HCT116 (cell line): ENCODE measurements around the gene COL5A1. TPM values are rescaled to one million over a fixed set of nuclear protein-coding genes. Genes with fewer than 3 reads are reported as not detected.

ENCODE experiments used
- ATAC-seq: fragments of 200-7000 bp; cut with Tn5 transposase; 2 replicates; pipeline ENCODE4 v1.9.1; 2020; ENCODE audit warnings: mild to moderate bottlenecking, moderate library complexity
- BruUV-seq: library from RNA; stranded (reverse); fragments of 400-500 nt; replicated peaks from 2 replicates; lab custom pipeline; 2021; lab: Mats Ljungman, UMichigan
- CTCF ChIA-PET: fragments of 300-600 bp; sonication (Branson Sonifier 250); formaldehyde crosslinking; loops from one replicate; lab custom pipeline; 2021; ENCODE audit warnings: antibody characterized with exemption; lab: Charles Lee
- POLR2A ChIA-PET: fragments of 300-600, 350-600 bp; sonication (Branson Sonifier 250); formaldehyde crosslinking; loops from one replicate; lab custom pipeline; 2021; ENCODE audit warnings: antibody characterized with exemption; lab: Charles Lee
- RAD21 ChIA-PET, 2 experiments: fragments of 300-600 bp; sonication (Branson Sonifier 250); formaldehyde crosslinking; loops; one replicate each; lab custom pipeline; 2023; ENCODE audit warnings: low total read pairs in 2 of 2; ENCODE audit not compliant: uncharacterized antibody in 2 of 2, unreplicated experiment in 2 of 2, low non-redundant PET in 1 of 2; lab: Charles Lee
- DNase-seq: peaks from one replicate; pipeline ENCODE4 v3.0.0-alpha.2; 2010; ENCODE audit warnings: low read depth, low spot score
- H2AFZ ChIP-seq: fragments of 200-600 bp; shearing (Covaris generic), sonication (generic); 2 replicates; pipeline ENCODE4 v1.6.1; 2017; ENCODE audit warnings: low read depth, mixed run types, mixed read lengths, antibody characterized with exemption, low read length; ENCODE audit not compliant: poor library complexity, severe bottlenecking
- H3K27ac ChIP-seq: 2 replicates; pipeline ENCODE4 v1.5.1; 2012; ENCODE audit warnings: low read depth, low read length
- H3K27me3 ChIP-seq: fragments of 200-600 bp; sonication (generic); 2 replicates; pipeline ENCODE4 v1.6.1; 2016; ENCODE audit warnings: mixed run types, low read length, mixed read lengths; ENCODE audit not compliant: insufficient read depth
- H3K36me3 ChIP-seq, 2 experiments: fragments of 200-500 bp in 1 of 2; fragments of 200-600 bp in 1 of 2; sonication (Bioruptor generic) in 1 of 2; sonication (generic) in 1 of 2; 2 replicates each; pipeline versions ENCODE4 v1.5.1 to v1.6.1; 2014 to 2016; ENCODE audit warnings: low read length in 2 of 2, inconsistent platforms in 1 of 2, mixed read lengths in 1 of 2, mixed run types in 1 of 2; ENCODE audit not compliant: insufficient read depth in 2 of 2, control insufficient read depth in 1 of 2
- H3K4me1 ChIP-seq, 2 experiments: fragments of 200-600 bp in 1 of 2; sonication (generic) in 1 of 2; 2 replicates each; pipeline versions ENCODE4 v1.5.1 to v1.6.1; 2012 to 2017; ENCODE audit warnings: low read length in 2 of 2, inconsistent platforms in 1 of 2, mild to moderate bottlenecking in 1 of 2, mixed read lengths in 1 of 2, mixed run types in 1 of 2, moderate library complexity in 1 of 2; ENCODE audit not compliant: insufficient read depth in 2 of 2, control insufficient read depth in 1 of 2
- H3K4me2 ChIP-seq: fragments of 200-600 bp; sonication (generic); 2 replicates; pipeline ENCODE4 v1.6.1; 2017; ENCODE audit warnings: mixed run types, low read length, mixed read lengths
- H3K4me3 ChIP-seq, 2 experiments: fragments of 200-600 bp in 1 of 2; sonication (generic) in 1 of 2; replicated peaks in 1 of 2; 2 replicates each; pipeline ENCODE4 v1.5.1; 2011 to 2016; ENCODE audit warnings: low read length in 2 of 2, control low read depth in 1 of 2, low read depth in 1 of 2, mild to moderate bottlenecking in 1 of 2, mixed read lengths in 1 of 2, mixed run types in 1 of 2
- H3K79me2 ChIP-seq: fragments of 200-600 bp; sonication (generic); 2 replicates; pipeline ENCODE4 v1.6.1; 2017; ENCODE audit warnings: mild to moderate bottlenecking, mixed run types, low read length, moderate library complexity, mixed read lengths; ENCODE audit not compliant: insufficient read depth
- H3K9ac ChIP-seq: fragments of 200-600 bp; sonication (generic); 2 replicates; pipeline ENCODE4 v1.6.1; 2016; ENCODE audit warnings: low read length, mixed read lengths
- H3K9me2 ChIP-seq: fragments of 200-600 bp; sonication (generic), shearing (Covaris generic); 2 replicates; pipeline ENCODE4 v1.6.1; 2017; ENCODE audit warnings: mixed run types, mild to moderate bottlenecking, moderate library complexity; ENCODE audit not compliant: insufficient read depth
- H3K9me3 ChIP-seq, 2 experiments: fragments of 200-500 bp in 1 of 2; fragments of 200-600 bp in 1 of 2; sonication (Bioruptor generic) in 1 of 2; sonication (generic) in 1 of 2; 2 replicates each; pipeline ENCODE4 v1.6.1; 2014 to 2017; ENCODE audit warnings: low read length in 2 of 2, mixed read lengths in 2 of 2, inconsistent platforms in 1 of 2, low read depth in 1 of 2, mild to moderate bottlenecking in 1 of 2, mixed run types in 1 of 2, moderate library complexity in 1 of 2; ENCODE audit not compliant: control insufficient read depth in 1 of 2, insufficient read depth in 1 of 2
- H4K20me1 ChIP-seq: fragments of 200-600 bp; sonication (generic), shearing (Covaris generic); 2 replicates; pipeline ENCODE4 v1.6.1; 2017; ENCODE audit warnings: mixed run types, mild to moderate bottlenecking, moderate library complexity; ENCODE audit not compliant: insufficient read depth
- CBX3 ChIP-seq: IDR thresholded peaks from 2 replicates; pipeline ENCODE4 v1.6.1; 2012; ENCODE audit warnings: low read depth
- CEBPB ChIP-seq: IDR thresholded peaks from 2 replicates; pipeline ENCODE4 v1.6.1; 2012; ENCODE audit warnings: low read depth
- CTCF ChIP-seq, 3 experiments: fragments of 200-600 bp in 1 of 3; sonication (generic) in 1 of 3; IDR thresholded peaks in 2 of 3; conservative IDR thresholded peaks in 1 of 3; 2 replicates each; pipeline ENCODE4 v1.5.1; 2012 to 2017; ENCODE audit warnings: low read depth in 2 of 3, low read length in 2 of 3, antibody characterized with exemption in 1 of 3, borderline replicate concordance in 1 of 3, control low read depth in 1 of 3, mild to moderate bottlenecking in 1 of 3, mixed read lengths in 1 of 3, mixed run types in 1 of 3, moderate library complexity in 1 of 3; ENCODE audit not compliant: insufficient read depth in 1 of 3
- EGR1 ChIP-seq: IDR thresholded peaks from 2 replicates; pipeline ENCODE4 v1.6.1; 2012; ENCODE audit warnings: low read depth
- ELF1 ChIP-seq: IDR thresholded peaks from 2 replicates; pipeline ENCODE4 v1.6.1; 2012; ENCODE audit warnings: low read depth, borderline replicate concordance
- EZH2phosphoT487 ChIP-seq: fragments of 200-600 bp; IDR thresholded peaks from 2 replicates; pipeline ENCODE4 v1.6.1; 2018; ENCODE audit warnings: antibody characterized with exemption, borderline replicate concordance
- FOSL1 ChIP-seq: IDR thresholded peaks from 2 replicates; pipeline ENCODE4 v1.6.1; 2012; ENCODE audit warnings: low read depth
- JUND ChIP-seq: IDR thresholded peaks from 2 replicates; pipeline ENCODE4 v1.6.1; 2012
- POLR2A ChIP-seq: IDR thresholded peaks from 2 replicates; pipeline ENCODE4 v1.7.0; 2011; ENCODE audit warnings: borderline replicate concordance; ENCODE audit not compliant: insufficient read depth, insufficient read length; ENCODE audit errors: extremely low read depth
- REST ChIP-seq: IDR thresholded peaks from 2 replicates; pipeline ENCODE4 v1.6.1; 2012; ENCODE audit warnings: low read depth
- SIN3A ChIP-seq: IDR thresholded peaks from 2 replicates; pipeline ENCODE4 v1.6.1; 2012; ENCODE audit warnings: low read depth
- SP1 ChIP-seq: IDR thresholded peaks from 2 replicates; pipeline ENCODE4 v1.6.1; 2012; ENCODE audit warnings: low read depth
- YY1 ChIP-seq: IDR thresholded peaks from 2 replicates; pipeline ENCODE4 v1.6.1; 2011; ENCODE audit warnings: low read length, low read depth, moderate library complexity, mild to moderate bottlenecking; ENCODE audit not compliant: insufficient replicate concordance; ENCODE audit errors: extremely low read depth
- ZBTB33 ChIP-seq: IDR thresholded peaks from 2 replicates; pipeline ENCODE4 v1.6.1; 2011; ENCODE audit warnings: mild to moderate bottlenecking, low read length, moderate library complexity; ENCODE audit not compliant: insufficient replicate concordance; ENCODE audit errors: extremely low read depth
- ZFX ChIP-seq: fragments of 450-650 bp; IDR thresholded peaks from 2 replicates; pipeline ENCODE4 v1.6.1; 2017
- ZNF274 ChIP-seq: fragments of 200-500 bp; sonication (Bioruptor generic); IDR thresholded peaks from 2 replicates; pipeline ENCODE4 v1.6.1; 2014; ENCODE audit warnings: mild to moderate bottlenecking, low read depth, low read length, inconsistent platforms
- intact Hi-C: fragments of 100-400 bp; cut with micrococcal nuclease; formaldehyde crosslinking; loops from 2 replicates; pipeline ENCODE4 v1.10.0; 2022
- total RNA-seq: library from RNA; stranded (reverse); gene quantifications from one replicate; pipeline ENCODE4 v1.2.1, GENCODE V29; 2021; ENCODE audit not compliant: unreplicated experiment

The COL5A1 gene
- total RNA-seq, 1 experiment from 2014 or later = 0.30 TPM

GRCh38 chr9:134822541-134822940 is 180.9 kb downstream of the COL5A1 start (continued):
- TF ChIP-seq CTCF (IDR thresholded peaks at IDR 0.05 in 2 of 3, conservative IDR thresholded peaks at IDR 0.05 in 1 of 3; ENCODE audit: borderline replicate concordance in 1 of 3, insufficient read depth in 1 of 3, low read depth in 2 of 3, low read length in 2 of 3) (no peak), FOSL1 (no peak), ZFX (no peak), YY1 (no peak), EZH2phosphoT487 (no peak), ELF1 (no peak), ZNF274 (no peak), JUND (no peak), EGR1 (no peak), ZBTB33 (no peak), CBX3 (no peak)

- H3K4me2 ChIP-seq = no peak overlapping the region
- ChIA-PET CTCF (no interaction called here), RAD21 (no interaction called here), POLR2A (no interaction called here)
- no peaks in the 10 kb centered on the region for H3K79me2 ChIP-seq
- no peaks in the 10 kb centered on the region for H4K20me1 ChIP-seq
- H3K27ac ChIP-seq = no peak overlapping the region
- H3K36me3 ChIP-seq = no peaks in the 10 kb centered on the region
- no peak overlapping the region for H3K9ac ChIP-seq
- no peak overlapping the region for H2AFZ ChIP-seq
- BruUV-seq = no TSS peak
- H3K9me2 ChIP-seq = no peaks in the 10 kb centered on the region
- ATAC-seq = no peak
- H3K4me1 ChIP-seq = no peaks in the 10 kb centered on the region
- DNase-seq = no peak
- intact Hi-C loops = no loop called here
- no peaks in the 10 kb centered on the region for H3K27me3 ChIP-seq
- H3K4me3 ChIP-seq = no peak overlapping the region
- no peaks in the 10 kb centered on the region for H3K9me3 ChIP-seq
- TF ChIP-seq ZFX (no peak), REST (no peak), CTCF (IDR thresholded peaks at IDR 0.05 in 2 of 3, conservative IDR thresholded peaks at IDR 0.05 in 1 of 3; ENCODE audit: borderline replicate concordance in 1 of 3, insufficient read depth in 1 of 3, low read depth in 2 of 3, low read length in 2 of 3) (no peak), ELF1 (no peak), SP1 (no peak), SIN3A (no peak), CEBPB (no peak), EZH2phosphoT487 (no peak), FOSL1 (no peak), ZNF274 (no peak), POLR2A (no peak)
Measured at GRCh38 chr9:134823623-134824022, 182.0 kb downstream of the COL5A1 start.
